ENCODE results near the gene RPS2.
"Not testable (repeated sequence)": the region's sequence is repeated elsewhere in the genome, so short reads cannot be mapped to it uniquely, and the experiment has no call there.

Gene RPS2

GRCh38 chr16:1964506-1965395 is at the start of gene RPS2:
Gene RPS2 (minus strand): TSS chr16:1964826. CDS start chr16:1964625, 201 bp downstream.
- peak; percentile 99 for DNase-seq

GRCh38 chr16:2013527-2013926 is 48.9 kb upstream of the RPS2 start:
- no peak for DNase-seq

GRCh38 chr16:2011726-2012125 is 47.1 kb upstream of the RPS2 start:
- DNase-seq = not testable (repeated sequence)

DNA sequence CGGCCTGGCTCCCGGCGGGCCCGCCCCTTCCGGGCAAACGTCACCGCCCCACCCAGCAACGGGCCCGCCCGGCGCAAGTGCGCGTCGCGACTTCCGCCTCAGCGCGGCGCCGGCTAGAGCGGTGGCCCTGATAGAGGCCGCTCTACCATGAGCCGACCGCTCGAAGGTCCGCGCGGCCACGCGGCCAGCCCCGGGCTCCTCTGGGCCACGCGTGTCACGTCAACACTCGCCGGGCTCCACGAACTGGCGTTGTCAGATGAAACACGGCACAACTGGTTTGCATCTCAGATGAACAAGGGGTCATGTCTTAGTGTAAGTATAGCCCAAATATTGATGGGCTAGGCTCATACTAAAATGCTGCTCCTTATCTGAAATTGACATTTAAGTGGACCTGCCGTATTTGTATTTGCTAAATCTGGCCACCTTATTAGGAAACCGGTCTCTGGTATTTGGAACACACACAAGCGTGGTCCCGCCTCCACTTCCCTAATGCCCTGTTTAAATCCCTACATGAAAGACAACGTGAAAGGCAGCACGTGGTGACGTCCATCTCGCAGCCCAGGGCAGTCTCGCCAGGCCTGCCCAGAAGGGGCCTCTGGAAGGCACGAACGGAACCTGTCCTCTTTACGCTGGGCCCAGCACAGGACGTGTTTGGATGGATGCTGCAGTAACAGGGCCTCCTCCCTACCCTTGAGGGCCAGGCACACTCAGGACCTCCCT is 45.3 kb upstream of the RPS2 start, which contains the start of gene ZNF598:
Gene ZNF598 (minus strand): TSS at position 31 of the 720 bp plus-strand sequence.
- peak; percentile 92 for DNase-seq

DNA sequence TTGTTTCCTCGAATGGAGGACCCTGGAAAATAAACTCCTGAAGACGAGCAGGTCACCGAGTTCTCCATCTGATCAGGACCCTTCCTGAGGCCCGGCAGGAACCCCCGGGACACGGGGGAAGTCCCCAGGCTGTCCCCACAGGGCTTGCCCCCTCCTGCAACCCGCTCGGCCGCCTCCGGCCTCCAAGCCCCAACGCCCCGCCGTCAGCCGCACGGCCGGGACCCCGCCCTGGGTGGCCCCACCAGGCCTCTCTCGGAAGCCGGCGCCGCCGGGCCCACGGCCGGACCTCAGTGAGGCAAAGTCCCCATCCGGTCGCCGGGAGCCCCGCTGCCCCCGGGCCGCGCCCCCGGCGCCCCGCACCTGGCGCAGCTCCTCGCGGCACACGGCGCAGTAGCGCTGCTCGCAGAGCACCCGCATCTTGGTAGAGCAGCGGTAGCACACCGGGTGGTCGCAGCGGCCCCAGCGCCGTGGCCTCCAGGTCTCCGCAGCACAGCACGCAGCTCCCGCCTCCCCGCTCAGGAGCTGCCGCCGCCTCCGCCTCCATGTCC is 44.6 kb upstream of the RPS2 start:
- peak; percentile 74 for DNase-seq

GRCh38 chr16:2008631-2009163 is 44.1 kb upstream of the RPS2 start:
- DNase-seq = peak; percentile 78

- DNase-seq = peak; percentile 71
Measured at GRCh38 chr16:2008009-2008526, 43.4 kb upstream of the RPS2 start.

DNA sequence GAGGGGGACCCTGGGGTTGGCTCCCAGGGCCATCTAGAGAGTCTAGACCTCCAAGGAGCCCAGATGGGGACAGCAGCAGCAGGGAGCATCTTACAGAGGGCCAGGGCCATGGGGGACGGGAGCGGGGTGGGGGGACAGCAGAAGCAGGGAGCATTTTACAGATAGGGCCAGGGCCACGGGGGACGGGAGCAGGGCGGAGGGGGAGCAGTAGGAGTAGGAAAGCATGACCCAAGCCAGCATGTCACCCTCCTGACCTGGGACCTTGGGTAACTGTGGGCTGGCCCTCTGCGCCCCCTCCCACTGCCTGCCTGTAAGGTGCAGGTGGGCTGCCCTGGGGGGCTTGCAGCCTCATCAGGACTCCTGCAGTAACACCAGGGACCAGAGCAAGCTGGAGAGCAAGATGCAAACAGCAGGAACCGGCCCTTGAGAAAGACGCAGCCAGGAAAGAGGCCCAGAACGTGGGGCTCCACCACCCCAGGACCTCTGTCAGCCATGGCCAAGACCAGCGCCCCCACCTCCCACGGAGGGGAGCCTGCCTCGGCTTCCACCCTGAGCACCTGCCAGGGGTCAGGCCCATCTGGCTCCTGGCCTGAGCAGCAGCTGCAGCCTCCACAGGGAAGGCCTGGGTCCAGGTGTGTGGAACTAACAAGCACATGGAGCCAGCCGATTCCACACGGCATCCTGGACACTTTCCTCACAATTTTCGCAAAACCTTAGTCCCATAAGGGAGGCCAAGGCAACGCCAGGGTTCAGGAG is 42.6 kb upstream of the RPS2 start:
- no peak for DNase-seq

GRCh38 chr16:2006317-2006716 is 41.7 kb upstream of the RPS2 start:
- DNase-seq = no peak

DNA sequence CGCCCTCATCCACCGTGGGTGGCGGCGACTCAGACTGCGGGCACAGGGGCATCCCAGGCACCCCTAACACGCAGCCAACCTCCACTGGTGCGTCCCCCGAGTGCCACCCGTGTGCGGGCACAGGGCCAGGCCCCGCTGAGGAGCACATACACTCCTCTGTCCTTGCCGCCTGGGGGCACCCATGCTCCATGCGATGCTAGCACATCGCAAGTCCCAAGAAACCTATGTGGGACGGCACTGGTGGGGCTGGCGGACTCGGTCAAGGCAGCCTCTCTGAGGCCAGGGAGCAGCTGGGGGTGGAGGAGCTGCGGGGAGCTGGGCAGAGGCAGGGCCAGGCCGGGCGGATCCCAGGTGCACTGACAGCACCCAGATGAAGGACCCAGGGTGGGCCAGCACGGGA is 41.0 kb upstream of the RPS2 start:
- DNase-seq = peak; percentile 55

- no peak for DNase-seq
Measured at GRCh38 chr16:2004795-2005517, 40.3 kb upstream of the RPS2 start.

- peak; percentile 94 for DNase-seq
Measured at GRCh38 chr16:2003827-2004641, 39.4 kb upstream of the RPS2 start.

- no peak for DNase-seq
Measured at GRCh38 chr16:2003231-2003826, 38.7 kb upstream of the RPS2 start.

GRCh38 chr16:2002406-2003230 is 38.0 kb upstream of the RPS2 start:
- DNase-seq = no peak

DNA sequence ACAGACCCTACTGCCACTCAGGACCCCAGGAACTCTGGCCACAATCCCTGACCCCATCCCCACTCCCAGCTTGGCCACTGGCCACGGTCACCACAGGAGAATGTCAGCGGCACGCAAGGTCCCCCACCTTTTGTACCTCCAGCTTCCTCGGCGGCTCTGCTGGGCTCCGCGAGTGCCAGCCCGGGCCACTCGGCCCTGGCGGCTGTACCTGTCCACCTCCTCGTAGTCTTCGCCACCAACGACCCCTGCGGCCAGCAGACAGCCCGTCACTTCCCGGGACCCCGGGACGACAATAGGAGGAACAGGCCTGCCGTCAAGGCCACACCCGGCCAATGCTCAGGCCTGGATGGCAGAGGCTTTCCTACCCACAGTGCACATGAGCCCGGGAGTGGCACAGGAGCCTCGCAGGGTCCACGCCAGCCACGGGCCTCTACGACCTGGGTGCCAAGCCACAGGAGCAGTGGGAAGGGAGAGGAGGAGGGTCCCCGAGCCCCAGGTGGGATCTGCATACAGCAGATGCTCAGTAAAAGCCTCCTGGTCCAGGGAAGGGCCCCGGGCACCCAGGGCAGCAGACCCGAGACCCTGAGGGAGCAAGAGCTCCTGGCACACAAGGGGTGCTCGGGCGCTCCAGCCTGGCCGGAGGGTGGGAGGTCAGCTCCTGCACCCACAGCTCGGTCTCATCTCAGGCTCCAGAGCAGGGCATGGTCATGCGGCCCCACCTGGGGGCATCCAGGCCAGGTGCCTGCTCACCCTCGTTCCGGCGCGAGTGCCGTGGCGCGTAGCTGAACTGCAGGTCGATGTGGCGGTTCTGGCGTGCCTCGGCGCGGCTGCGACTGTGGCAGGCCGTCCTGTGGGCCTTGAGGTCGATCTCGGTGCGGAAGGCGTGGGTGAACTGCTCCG is 37.1 kb upstream of the RPS2 start:
- DNase-seq = no peak

- no peak for DNase-seq
Measured at GRCh38 chr16:2001035-2001434, 36.4 kb upstream of the RPS2 start.

- DNase-seq = no peak
Measured at GRCh38 chr16:1999866-2000514, 35.4 kb upstream of the RPS2 start.

Measured in activated CD8-positive, alpha-beta memory T cell treated with anti-CD3 and anti-CD28 coated beads for 24 hours (primary cell).